SK-N-SH (cell line): ENCODE results near the gene ADAMTS2. TPM values are rescaled to one million over a fixed set of nuclear protein-coding genes. Genes with fewer than 3 reads are reported as not detected.

ENCODE experiments used
- CTCF ChIA-PET: fragments of 300-600, 350-600 bp; formaldehyde crosslinking; extraction: SDS; loops from one replicate; lab custom pipeline; 2021; lab: Yijun Ruan, JAX
- POLR2A ChIA-PET: fragments of 350-600 bp; sonication (Branson Sonifier 250); formaldehyde crosslinking; extraction: SDS; loops from one replicate; lab custom pipeline; 2020; ENCODE audit warnings: antibody characterized with exemption, inconsistent platforms; lab: Yijun Ruan, JAX
- DNase-seq: peaks from one replicate; pipeline ENCODE4 v3.0.0; 2012
- H2AFZ ChIP-seq: fragments of 200-600 bp; sonication (generic); 2 replicates; pipeline ENCODE4 v1.8.1; 2016; ENCODE audit warnings: antibody characterized with exemption, mild to moderate bottlenecking, low read depth
- H3F3A ChIP-seq: fragments of 200-600 bp; sonication (generic); replicated peaks from 2 replicates; pipeline ENCODE3; 2016; ENCODE audit warnings: antibody characterized with exemption, mild to moderate bottlenecking; ENCODE audit not compliant: insufficient read depth
- H3K27ac ChIP-seq, 2 experiments: fragments of 200-500 bp in 1 of 2; fragments of 200-600 bp in 1 of 2; sonication (Bioruptor generic) in 1 of 2; sonication (generic), shearing (Covaris generic) in 1 of 2; 2 replicates each; pipeline versions ENCODE4 v1.5.1 to v1.6.1; 2014 to 2016; ENCODE audit warnings: low read depth in 2 of 2, inconsistent platforms in 1 of 2, low read length in 1 of 2, mild to moderate bottlenecking in 1 of 2, mixed read lengths in 1 of 2
- H3K27me3 ChIP-seq: fragments of 200-600 bp; sonication (generic), shearing (Covaris generic); 2 replicates; pipeline ENCODE4 v1.6.1; 2016; ENCODE audit warnings: mixed run types; ENCODE audit not compliant: insufficient read depth
- H3K36me3 ChIP-seq, 2 experiments: fragments of 200-500 bp in 1 of 2; fragments of 200-600 bp in 1 of 2; sonication (Bioruptor generic) in 1 of 2; sonication (generic) in 1 of 2; replicated peaks in 1 of 2; 2 replicates each; pipeline versions ENCODE3 to v1.5.1; 2014 to 2016; ENCODE audit warnings: low read length in 1 of 2, mild to moderate bottlenecking in 1 of 2; ENCODE audit not compliant: insufficient read depth in 2 of 2, control insufficient read depth in 1 of 2
- H3K4me1 ChIP-seq, 2 experiments: fragments of 200-500 bp in 1 of 2; fragments of 200-600 bp in 1 of 2; sonication (Bioruptor generic) in 1 of 2; sonication (generic), shearing (Covaris generic) in 1 of 2; 2 replicates each; pipeline versions ENCODE4 v1.5.1 to v1.6.1; 2014 to 2016; ENCODE audit warnings: low read depth in 1 of 2, low read length in 1 of 2, mixed run types in 1 of 2; ENCODE audit not compliant: insufficient read depth in 2 of 2, control insufficient read depth in 1 of 2
- H3K4me2 ChIP-seq: fragments of 200-600 bp; sonication (generic), shearing (Covaris generic); 2 replicates; pipeline ENCODE4 v1.6.1; 2017; ENCODE audit warnings: mixed run types
- H3K4me3 ChIP-seq, 2 experiments: fragments of 200-500 bp in 1 of 2; fragments of 200-600 bp in 1 of 2; sonication (Bioruptor generic) in 1 of 2; sonication (generic), shearing (Covaris generic) in 1 of 2; 2 replicates each; pipeline versions ENCODE4 v1.5.1 to v1.8.1; 2014 to 2016; ENCODE audit warnings: low read depth in 2 of 2, inconsistent platforms in 1 of 2, low read length in 1 of 2, mild to moderate bottlenecking in 1 of 2, mixed read lengths in 1 of 2, moderate library complexity in 1 of 2
- H3K79me2 ChIP-seq: fragments of 200-600 bp; sonication (generic); 2 replicates; pipeline ENCODE4 v1.8.1; 2017; ENCODE audit warnings: mild to moderate bottlenecking; ENCODE audit not compliant: insufficient read depth
- H3K9ac ChIP-seq: fragments of 200-600 bp; sonication (generic); 2 replicates; pipeline ENCODE4 v1.6.1; 2017; ENCODE audit warnings: mixed run types
- H3K9me2 ChIP-seq: fragments of 200-600 bp; sonication (generic); 2 replicates; pipeline ENCODE4 v1.6.1; 2017; ENCODE audit warnings: mixed run types
- H3K9me3 ChIP-seq: fragments of 200-600 bp; sonication (generic); 2 replicates; pipeline ENCODE4 v1.6.1; 2017; ENCODE audit warnings: mixed run types, mild to moderate bottlenecking, moderate library complexity
- H4K20me1 ChIP-seq: fragments of 200-600 bp; sonication (generic); 2 replicates; pipeline ENCODE4 v1.6.1; 2017; ENCODE audit warnings: mild to moderate bottlenecking, mixed run types; ENCODE audit not compliant: insufficient read depth
- CHD2 ChIP-seq: fragments of 150-350 bp; IDR thresholded peaks from 2 replicates; pipeline ENCODE4 v1.6.1; 2018; ENCODE audit warnings: low read length; ENCODE audit not compliant: partially characterized antibody
- EP300 ChIP-seq, 2 experiments: IDR thresholded peaks; 2 replicates each; pipeline versions ENCODE4 v1.4.0 to v1.6.1; 2012; ENCODE audit warnings: borderline replicate concordance in 1 of 2, low read depth in 1 of 2, low read length in 1 of 2
- FOSL2 ChIP-seq: IDR thresholded peaks from 2 replicates; pipeline ENCODE4 v1.4.0; 2012; ENCODE audit warnings: low read depth, mild to moderate bottlenecking, moderate library complexity, borderline replicate concordance
- FOXJ3 ChIP-seq: sonication (generic); formaldehyde crosslinking; IDR thresholded peaks from 2 replicates; pipeline ENCODE4 v1.5.1; 2020; ENCODE audit warnings: mild to moderate bottlenecking, missing genetic modification reagents
- GABPA ChIP-seq: IDR thresholded peaks from 2 replicates; pipeline ENCODE4 v1.4.0; 2012; ENCODE audit warnings: low read depth, mild to moderate bottlenecking
- JUND ChIP-seq: IDR thresholded peaks from 2 replicates; pipeline ENCODE4 v1.4.0; 2012
- RCOR1 ChIP-seq: fragments of 150-350 bp; IDR thresholded peaks from 2 replicates; pipeline ENCODE4 v1.6.1; 2017; ENCODE audit warnings: antibody characterized with exemption, low read length
- WGBS: methylation state at CpG from one replicate; pipeline ENCODE4 v1.1.6; 2017; ENCODE audit warnings: low lambda C conversion rate; 5-methylcytosine and 5-hydroxymethylcytosine counted together
- polyA plus RNA-seq, 3 experiments: library from polyadenylated mRNA; depleted of rRNA; stranded (reverse); fragments of >200 nt; gene quantifications; 2 replicates each; pipeline ENCODE4 v1.2.3, GENCODE V29; 2012
- TF ChIP-seq, protein P1 (sequence below): fragments of 150-350 bp; IDR thresholded peaks from 2 replicates; pipeline ENCODE4 v1.6.1; 2016; ENCODE audit warnings: mild to moderate bottlenecking, low read depth, low read length
- TF ChIP-seq, protein P2 (sequence below): fragments of 200-600 bp; sonication (generic); IDR thresholded peaks from 2 replicates; pipeline ENCODE4 v1.6.1; 2017; ENCODE audit warnings: antibody characterized with exemption, mild to moderate bottlenecking, moderate library complexity
- TF ChIP-seq, protein P3 (sequence below): IDR thresholded peaks from 2 replicates; pipeline ENCODE4 v1.4.0; 2012; ENCODE audit warnings: low read depth, borderline replicate concordance
- TF ChIP-seq, protein P4 (sequence below): IDR thresholded peaks from 2 replicates; pipeline ENCODE4 v1.6.1; 2012; ENCODE audit warnings: mild to moderate bottlenecking, low read depth, low read length, moderate library complexity

ADAMTS2 gene
- polyA plus RNA-seq, 1 of the 3 experiments (the other 2 are of a cell fraction), result 0.12 TPM

DNA sequence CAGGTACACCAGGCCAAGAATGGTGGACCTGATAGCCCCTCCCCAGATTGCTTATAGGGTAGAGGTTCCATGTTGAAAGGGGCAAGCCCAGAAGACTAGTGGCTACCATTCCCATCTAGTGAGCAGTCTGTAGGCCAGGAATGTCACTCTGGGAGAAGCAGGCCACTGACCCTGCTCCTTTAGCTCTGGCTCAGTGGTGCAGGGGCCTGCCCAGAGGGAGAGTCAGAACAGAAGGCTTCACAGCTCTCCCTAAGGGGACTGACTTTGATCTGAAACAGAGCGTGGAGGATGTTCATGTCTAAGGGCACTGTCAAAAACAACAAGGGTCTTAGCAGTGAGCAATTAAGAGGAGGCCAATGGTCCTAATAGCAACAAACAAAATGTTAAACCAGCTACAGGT, 203.4 kb downstream of the ADAMTS2 start:
- ChIA-PET POLR2A (no interaction called here), CTCF (interaction anchor here (0.8 to 1.8 kb wide), 7 partner anchors 25 to 352 kb away, joined by 3 to 7 read pairs (median 4); no protein-coding TSS in a partner anchor)
- no peaks in the 10 kb centered on the region for H3F3A ChIP-seq

More for the DNA sequence above, 203.4 kb downstream of the ADAMTS2 start:
- Histone ChIP-seq H3K4me1 (peaks cover 0 to 23% of the 10 kb centered on the region in 2 experiments; a peak in 2 of 4 replicates), H3K4me2 (no peak overlapping the region), H3K79me2 (no peaks in the 10 kb centered on the region), H2AFZ (no peak overlapping the region), H3K9me3 (no peaks in the 10 kb centered on the region), H3K27ac (peak overlapping the region in 1 of 2 experiments; percentile 82; a peak in 2 of 4 replicates), H4K20me1 (no peaks in the 10 kb centered on the region), H3K27me3 (no peaks in the 10 kb centered on the region), H3K4me3 (no peak overlapping the region), H3K9ac (no peak overlapping the region), H3K36me3 (no peaks in the 10 kb centered on the region), H3K9me2 (no peaks in the 10 kb centered on the region)
- TF ChIP-seq FOSL2, result no peak
- TF ChIP-seq EP300 (IDR thresholded peaks at IDR 0.05; ENCODE audit: borderline replicate concordance in 1 of 2, low read depth in 1 of 2, low read length in 1 of 2), result no peak
- TF ChIP-seq JUND, result no peak
- no peak for TF ChIP-seq FOXJ3
- TF ChIP-seq GABPA, result no peak
- TF ChIP-seq RCOR1, result no peak
- TF ChIP-seq, protein P1, sequence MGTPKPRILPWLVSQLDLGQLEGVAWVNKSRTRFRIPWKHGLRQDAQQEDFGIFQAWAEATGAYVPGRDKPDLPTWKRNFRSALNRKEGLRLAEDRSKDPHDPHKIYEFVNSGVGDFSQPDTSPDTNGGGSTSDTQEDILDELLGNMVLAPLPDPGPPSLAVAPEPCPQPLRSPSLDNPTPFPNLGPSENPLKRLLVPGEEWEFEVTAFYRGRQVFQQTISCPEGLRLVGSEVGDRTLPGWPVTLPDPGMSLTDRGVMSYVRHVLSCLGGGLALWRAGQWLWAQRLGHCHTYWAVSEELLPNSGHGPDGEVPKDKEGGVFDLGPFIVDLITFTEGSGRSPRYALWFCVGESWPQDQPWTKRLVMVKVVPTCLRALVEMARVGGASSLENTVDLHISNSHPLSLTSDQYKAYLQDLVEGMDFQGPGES, result no peak
- TF ChIP-seq, protein P2, sequence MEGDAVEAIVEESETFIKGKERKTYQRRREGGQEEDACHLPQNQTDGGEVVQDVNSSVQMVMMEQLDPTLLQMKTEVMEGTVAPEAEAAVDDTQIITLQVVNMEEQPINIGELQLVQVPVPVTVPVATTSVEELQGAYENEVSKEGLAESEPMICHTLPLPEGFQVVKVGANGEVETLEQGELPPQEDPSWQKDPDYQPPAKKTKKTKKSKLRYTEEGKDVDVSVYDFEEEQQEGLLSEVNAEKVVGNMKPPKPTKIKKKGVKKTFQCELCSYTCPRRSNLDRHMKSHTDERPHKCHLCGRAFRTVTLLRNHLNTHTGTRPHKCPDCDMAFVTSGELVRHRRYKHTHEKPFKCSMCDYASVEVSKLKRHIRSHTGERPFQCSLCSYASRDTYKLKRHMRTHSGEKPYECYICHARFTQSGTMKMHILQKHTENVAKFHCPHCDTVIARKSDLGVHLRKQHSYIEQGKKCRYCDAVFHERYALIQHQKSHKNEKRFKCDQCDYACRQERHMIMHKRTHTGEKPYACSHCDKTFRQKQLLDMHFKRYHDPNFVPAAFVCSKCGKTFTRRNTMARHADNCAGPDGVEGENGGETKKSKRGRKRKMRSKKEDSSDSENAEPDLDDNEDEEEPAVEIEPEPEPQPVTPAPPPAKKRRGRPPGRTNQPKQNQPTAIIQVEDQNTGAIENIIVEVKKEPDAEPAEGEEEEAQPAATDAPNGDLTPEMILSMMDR, result no peak
- TF ChIP-seq, protein P3, sequence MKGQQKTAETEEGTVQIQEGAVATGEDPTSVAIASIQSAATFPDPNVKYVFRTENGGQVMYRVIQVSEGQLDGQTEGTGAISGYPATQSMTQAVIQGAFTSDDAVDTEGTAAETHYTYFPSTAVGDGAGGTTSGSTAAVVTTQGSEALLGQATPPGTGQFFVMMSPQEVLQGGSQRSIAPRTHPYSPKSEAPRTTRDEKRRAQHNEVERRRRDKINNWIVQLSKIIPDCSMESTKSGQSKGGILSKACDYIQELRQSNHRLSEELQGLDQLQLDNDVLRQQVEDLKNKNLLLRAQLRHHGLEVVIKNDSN, result no peak
- TF ChIP-seq CHD2, result no peak
- TF ChIP-seq, protein P4, sequence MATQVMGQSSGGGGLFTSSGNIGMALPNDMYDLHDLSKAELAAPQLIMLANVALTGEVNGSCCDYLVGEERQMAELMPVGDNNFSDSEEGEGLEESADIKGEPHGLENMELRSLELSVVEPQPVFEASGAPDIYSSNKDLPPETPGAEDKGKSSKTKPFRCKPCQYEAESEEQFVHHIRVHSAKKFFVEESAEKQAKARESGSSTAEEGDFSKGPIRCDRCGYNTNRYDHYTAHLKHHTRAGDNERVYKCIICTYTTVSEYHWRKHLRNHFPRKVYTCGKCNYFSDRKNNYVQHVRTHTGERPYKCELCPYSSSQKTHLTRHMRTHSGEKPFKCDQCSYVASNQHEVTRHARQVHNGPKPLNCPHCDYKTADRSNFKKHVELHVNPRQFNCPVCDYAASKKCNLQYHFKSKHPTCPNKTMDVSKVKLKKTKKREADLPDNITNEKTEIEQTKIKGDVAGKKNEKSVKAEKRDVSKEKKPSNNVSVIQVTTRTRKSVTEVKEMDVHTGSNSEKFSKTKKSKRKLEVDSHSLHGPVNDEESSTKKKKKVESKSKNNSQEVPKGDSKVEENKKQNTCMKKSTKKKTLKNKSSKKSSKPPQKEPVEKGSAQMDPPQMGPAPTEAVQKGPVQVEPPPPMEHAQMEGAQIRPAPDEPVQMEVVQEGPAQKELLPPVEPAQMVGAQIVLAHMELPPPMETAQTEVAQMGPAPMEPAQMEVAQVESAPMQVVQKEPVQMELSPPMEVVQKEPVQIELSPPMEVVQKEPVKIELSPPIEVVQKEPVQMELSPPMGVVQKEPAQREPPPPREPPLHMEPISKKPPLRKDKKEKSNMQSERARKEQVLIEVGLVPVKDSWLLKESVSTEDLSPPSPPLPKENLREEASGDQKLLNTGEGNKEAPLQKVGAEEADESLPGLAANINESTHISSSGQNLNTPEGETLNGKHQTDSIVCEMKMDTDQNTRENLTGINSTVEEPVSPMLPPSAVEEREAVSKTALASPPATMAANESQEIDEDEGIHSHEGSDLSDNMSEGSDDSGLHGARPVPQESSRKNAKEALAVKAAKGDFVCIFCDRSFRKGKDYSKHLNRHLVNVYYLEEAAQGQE, result no peak
- DNase-seq, result peak; percentile 56
- WGBS, result 0% methylated on average over 1 of the region's 1 CpG
